Natural killer cell (primary cell): ENCODE data around the gene PHACTR1. TPM values are rescaled to one million over a fixed set of nuclear protein-coding genes. Genes with fewer than 3 reads are reported as not detected.

ENCODE experiments used
- ATAC-seq, 3 donors: fragments of 150-1000 bp in 2 of 3; fragments of 200-7000 bp in 1 of 3; cut with Tn5 transposase; 1 replicate in 1 of 3; 2 replicates in 2 of 3; pipeline ENCODE4 v1.10.0; 2021; ENCODE audit warnings: mild to moderate bottlenecking in 2 of 3, moderate library complexity in 2 of 3
- DNase-seq, 2 donors: peaks; one replicate each; pipeline versions ENCODE4 v3.0.0 to v3.0.0-alpha.2; 2013 to 2021; ENCODE audit warnings: mixed read lengths in 1 of 2
- H3K27ac ChIP-seq: one replicate; pipeline ENCODE4 v1.5.1; 2013; ENCODE audit warnings: mild to moderate bottlenecking, low read length
- H3K27me3 ChIP-seq: one replicate; pipeline ENCODE4 v1.6.1; 2013; ENCODE audit warnings: low read length; ENCODE audit not compliant: control insufficient read depth, insufficient read depth
- H3K36me3 ChIP-seq: one replicate; pipeline ENCODE4 v1.6.1; 2013; ENCODE audit warnings: low read length; ENCODE audit not compliant: control insufficient read depth, insufficient read depth
- H3K4me1 ChIP-seq: one replicate; pipeline ENCODE4 v1.6.1; 2013; ENCODE audit warnings: low read length; ENCODE audit not compliant: control insufficient read depth, insufficient read depth
- H3K4me3 ChIP-seq: one replicate; pipeline ENCODE4 v1.5.1; 2013; ENCODE audit warnings: low read length
- H3K9me3 ChIP-seq: one replicate; pipeline ENCODE4 v1.6.1; 2013; ENCODE audit warnings: low read length; ENCODE audit not compliant: control insufficient read depth, insufficient read depth
- H3K27ac Mint-ChIP-seq, 2 donors: one replicate each; pipeline ENCODE4 v1.8.0; 2022; ENCODE audit warnings: mild to moderate bottlenecking in 2 of 2, mixed read lengths in 2 of 2, moderate library complexity in 1 of 2
- H3K27me3 Mint-ChIP-seq, 2 donors: one replicate each; pipeline ENCODE4 v1.8.0; 2022; ENCODE audit warnings: low read depth in 2 of 2, mixed read lengths in 2 of 2
- H3K36me3 Mint-ChIP-seq: one replicate; pipeline ENCODE4 v1.8.0; 2022; ENCODE audit warnings: mixed read lengths
- H3K4me1 Mint-ChIP-seq, 2 donors: one replicate each; pipeline ENCODE4 v1.8.0; 2022; ENCODE audit warnings: mixed read lengths in 2 of 2
- H3K4me3 Mint-ChIP-seq: one replicate; pipeline ENCODE4 v1.8.0; 2022; ENCODE audit warnings: mild to moderate bottlenecking, moderate library complexity, mixed read lengths
- H3K9me3 Mint-ChIP-seq, 2 donors: one replicate each; pipeline ENCODE4 v1.8.0; 2022; ENCODE audit warnings: mixed read lengths in 2 of 2
- CTCF ChIP-seq: fragments of 200-600 bp; IDR thresholded peaks from one replicate; pipeline ENCODE4 v1.8.0; 2022; ENCODE audit warnings: antibody characterized with exemption
- WGBS: methylation state at CpG from one replicate; pipeline ENCODE4 v1.1.7; 2013; ENCODE audit warnings: missing lambda C conversion rate; ENCODE audit not compliant: insufficient coverage; 5-methylcytosine and 5-hydroxymethylcytosine counted together
- intact Hi-C: fragments of 100-400 bp; cut with micrococcal nuclease; formaldehyde crosslinking; loops from one replicate; pipeline ENCODE4 v1.14.2; 2022
- total RNA-seq, 4 donors: library from RNA; stranded (reverse); fragments of 120-200 nt in 1 of 4; gene quantifications; one replicate each; pipeline versions ENCODE4 v1.2.3 to v1.2.4, GENCODE V29; 2013 to 2022

The PHACTR1 gene
- total RNA-seq, 3 donors from 2014 or later (not counting 1 experiment from before 2014, with no cell fraction given), result 5.2 to 19.0 (median 5.4) TPM

DNA sequence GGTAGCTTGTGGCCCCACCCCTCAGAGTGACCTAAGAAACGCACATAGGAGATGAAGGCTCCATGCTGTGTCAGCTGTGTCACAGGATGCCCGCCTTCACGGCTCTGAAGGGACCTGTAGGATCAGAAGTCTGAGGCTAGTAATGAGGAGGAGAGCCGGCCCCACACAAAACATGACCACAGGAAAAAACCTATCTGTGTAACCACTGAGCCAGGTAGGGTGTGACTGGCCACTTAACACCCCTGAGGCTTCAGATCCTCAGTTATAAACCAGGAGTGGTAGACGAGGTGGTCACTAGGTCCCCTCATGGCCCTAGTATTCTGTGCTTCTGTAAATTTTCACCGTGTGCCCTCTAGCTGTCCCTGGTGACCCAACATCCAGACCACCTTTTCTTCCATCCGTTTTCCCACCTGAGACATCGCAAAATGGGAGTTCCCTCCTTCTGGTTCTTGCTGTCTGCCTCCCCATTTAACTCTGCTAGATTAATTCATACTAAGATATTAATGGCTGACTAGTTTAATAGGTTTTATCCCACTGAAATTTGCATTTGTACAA lies 558.9 kb downstream of the PHACTR1 start:
- H3K27ac ChIP-seq, result peak overlapping the region; percentile 21
- no peak for DNase-seq
- Mint-ChIP-seq H3K27ac (peak overlapping the region; percentile 64 to 86), H3K4me3 (no peak overlapping the region), H3K9me3 (no peaks in the 10 kb centered on the region), H3K27me3 (peaks cover 4 to 8% of the 10 kb centered on the region in 2 donors), H3K36me3 (no peaks in the 10 kb centered on the region), H3K4me1 (peaks cover 16 to 34% of the 10 kb centered on the region in 2 donors)
- intact Hi-C loops, result no loop called here
- no peak for ATAC-seq
- H3K4me3 ChIP-seq, result no peak overlapping the region
- TF ChIP-seq CTCF, result no peak
- H3K36me3 ChIP-seq, result no peaks in the 10 kb centered on the region
- no peaks in the 10 kb centered on the region for H3K9me3 ChIP-seq
- H3K4me1 ChIP-seq, result peaks cover 36% of the 10 kb centered on the region
- no peaks in the 10 kb centered on the region for H3K27me3 ChIP-seq
- 69% methylated on average over 8 of the region's 8 CpGs for WGBS

- H3K36me3 ChIP-seq, result no peaks in the 10 kb centered on the region
- no peaks in the 10 kb centered on the region for H3K36me3 Mint-ChIP-seq
- peak overlapping the region in 1 of 2 donors; percentile 48 for H3K27ac Mint-ChIP-seq
- no peak overlapping the region for H3K4me3 ChIP-seq
- no peaks in the 10 kb centered on the region for H3K9me3 Mint-ChIP-seq
- ATAC-seq, result no peak
- H3K27ac ChIP-seq, result no peak overlapping the region
- DNase-seq, result no peak
- WGBS, result 100% methylated on average over 2 of the region's 2 CpGs
- peaks cover 16 to 32% of the 10 kb centered on the region in 2 donors for H3K4me1 Mint-ChIP-seq
- peaks cover 2 to 4% of the 10 kb centered on the region in 2 donors for H3K27me3 Mint-ChIP-seq
- intact Hi-C loops, result no loop called here
- no peaks in the 10 kb centered on the region for H3K9me3 ChIP-seq
- TF ChIP-seq CTCF, result no peak
- H3K4me1 ChIP-seq, result peaks cover 33% of the 10 kb centered on the region
- H3K4me3 Mint-ChIP-seq, result no peak overlapping the region
- H3K27me3 ChIP-seq, result no peaks in the 10 kb centered on the region
These were observed 560.7 kb downstream of the PHACTR1 start for GRCh38 chr6:13277231-13277630.

- no peak overlapping the region for H3K4me3 ChIP-seq
- peaks cover 30% of the 10 kb centered on the region for H3K4me1 ChIP-seq
- TF ChIP-seq CTCF, result no peak
- intact Hi-C loops, result no loop called here
- no peak overlapping the region for H3K27ac ChIP-seq
- DNase-seq (peak in 1 of 2 donors; percentile 15), ATAC-seq (no peak)
- Mint-ChIP-seq H3K36me3 (no peaks in the 10 kb centered on the region), H3K27me3 (no peaks in the 10 kb centered on the region), H3K27ac (no peak overlapping the region), H3K4me1 (peaks cover 14 to 27% of the 10 kb centered on the region in 2 donors), H3K9me3 (no peaks in the 10 kb centered on the region), H3K4me3 (no peak overlapping the region)
- no peaks in the 10 kb centered on the region for H3K27me3 ChIP-seq
- 39% methylated on average over 3 of the region's 3 CpGs for WGBS
- no peaks in the 10 kb centered on the region for H3K9me3 ChIP-seq
- H3K36me3 ChIP-seq, result no peaks in the 10 kb centered on the region
These were observed 561.6 kb downstream of the PHACTR1 start for GRCh38 chr6:13278164-13278563.

- Mint-ChIP-seq H3K9me3 (no peaks in the 10 kb centered on the region), H3K27me3 (no peaks in the 10 kb centered on the region), H3K36me3 (no peaks in the 10 kb centered on the region), H3K4me1 (peaks cover 6 to 18% of the 10 kb centered on the region in 2 donors), H3K4me3 (no peak overlapping the region), H3K27ac (no peak overlapping the region)
- no peak overlapping the region for H3K4me3 ChIP-seq
- H3K4me1 ChIP-seq, result peaks cover 24% of the 10 kb centered on the region
- TF ChIP-seq CTCF, result no peak
- no peaks in the 10 kb centered on the region for H3K36me3 ChIP-seq
- no peaks in the 10 kb centered on the region for H3K27me3 ChIP-seq
- DNase-seq, result no peak
- no peaks in the 10 kb centered on the region for H3K9me3 ChIP-seq
- WGBS, result no CpG with 5 or more reads among the region's 4 CpGs
- ATAC-seq, result no peak
- no peak overlapping the region for H3K27ac ChIP-seq
- intact Hi-C loops, result no loop called here
These were observed 562.4 kb downstream of the PHACTR1 start for GRCh38 chr6:13278991-13279390.
